Body of pancreas (tissue), 4 donors: ENCODE measurements around the gene CHRNB4. TPM values are rescaled to one million over a fixed set of nuclear protein-coding genes. Genes with fewer than 3 reads are reported as not detected.

Experiments
- ATAC-seq: fragments of 150-250 bp; one replicate; pipeline ENCODE4 v1.9.1; 2016
- DNase-seq, 4 donors: peaks; one replicate each; pipeline ENCODE4 v3.0.0-alpha.2; 2019
- H3K27ac ChIP-seq, 4 donors: fragments of 200-600 bp; sonication (generic); 1 replicate in 3 of 4; 2 replicates in 1 of 4; pipeline versions ENCODE4 v1.5.1 to v1.6.1; 2016 to 2019; ENCODE audit warnings: mild to moderate bottlenecking in 1 of 4, mixed read lengths in 1 of 4, moderate library complexity in 1 of 4
- H3K27me3 ChIP-seq, 2 donors: fragments of 200-600 bp; sonication (generic); one replicate each; pipeline ENCODE4 v1.6.0; 2016; ENCODE audit warnings: mild to moderate bottlenecking in 1 of 2
- H3K36me3 ChIP-seq, 2 donors: fragments of 200-600 bp; sonication (generic); replicated peaks in 1 of 2; 2 replicates each; pipeline ENCODE4 v1.5.1; 2016; ENCODE audit warnings: low read depth in 2 of 2; ENCODE audit not compliant: insufficient read depth in 1 of 2
- H3K4me1 ChIP-seq: fragments of 200-600 bp; sonication (generic); one replicate; pipeline ENCODE4 v1.6.0; 2016
- H3K4me3 ChIP-seq, 2 donors: fragments of 200-600 bp; sonication (generic); 1 replicate in 1 of 2; 2 replicates in 1 of 2; pipeline ENCODE4 v1.5.1; 2016 to 2019
- H3K9me3 ChIP-seq, 3 donors: fragments of 200-600 bp; sonication (generic); 1 replicate in 2 of 3; 2 replicates in 1 of 3; pipeline ENCODE4 v1.5.1; 2016
- CTCF ChIP-seq, 7 experiments: fragments of 450-650 bp in 4 of 7; fragments of 200-600 bp in 3 of 7; sonication (generic) in 3 of 7; IDR thresholded peaks; one replicate each; pipeline ENCODE4 v1.5.1; 2016 to 2019; ENCODE audit warnings: antibody characterized with exemption in 7 of 7
- POLR2A ChIP-seq, 3 donors: fragments of 450-650 bp; IDR thresholded peaks; one replicate each; pipeline ENCODE4 v1.6.1; 2016; ENCODE audit warnings: antibody characterized with exemption in 3 of 3, mild to moderate bottlenecking in 2 of 3
- WGBS, 2 donors: methylation state at CpG; one replicate each; pipeline ENCODE4 v1.1.5; 2017; 5-methylcytosine and 5-hydroxymethylcytosine counted together
- intact Hi-C: fragments of 100-400 bp; cut with DNase I; formaldehyde crosslinking; loops from one replicate; pipeline ENCODE4 v1.15.1; 2023
- total RNA-seq, 2 donors: library from RNA; depleted of rRNA; stranded (reverse); fragments of >200 nt; gene quantifications; one replicate each; pipeline ENCODE4 v1.1.0, GENCODE V29; 2016

CHRNB4 gene
- total RNA-seq, 2 donors from 2014 or later: not detected

GRCh38 chr15:78680431-78681075 lies 39.5 kb upstream of the CHRNB4 start:
- H3K4me3 ChIP-seq: no peak overlapping the region
- no peaks in the 10 kb centered on the region for H3K9me3 ChIP-seq
- H3K27ac ChIP-seq: no peak overlapping the region
- no peak for DNase-seq
- intact Hi-C loops: no loop called here
- no peaks in the 10 kb centered on the region for H3K27me3 ChIP-seq
- no peaks in the 10 kb centered on the region for H3K4me1 ChIP-seq
- 72 to 74% methylated on average over 10 of the region's 10 CpGs for WGBS, 2 donors
- ATAC-seq: no peak
- H3K36me3 ChIP-seq: no peaks in the 10 kb centered on the region
- TF ChIP-seq POLR2A (IDR thresholded peaks at IDR 0.05): no peak
- TF ChIP-seq CTCF (IDR thresholded peaks at IDR 0.05): no peak

- Histone ChIP-seq H3K4me3 (no peak overlapping the region), H3K27ac (no peak overlapping the region), H3K9me3 (no peaks in the 10 kb centered on the region), H3K36me3 (no peaks in the 10 kb centered on the region), H3K4me1 (no peaks in the 10 kb centered on the region), H3K27me3 (no peaks in the 10 kb centered on the region)
- 82 to 88% methylated on average over 1 to 3 of the region's 3 CpGs for WGBS, 2 donors
- DNase-seq (no peak), ATAC-seq (no peak)
- TF ChIP-seq CTCF (IDR thresholded peaks at IDR 0.05) (no peak), POLR2A (IDR thresholded peaks at IDR 0.05) (no peak)
- intact Hi-C loops: no loop called here
Observed at GRCh38 chr15:78679089-78679511, 38.1 kb upstream of the CHRNB4 start.

- 83 to 85% methylated on average over 12 of the region's 12 CpGs for WGBS, 2 donors
- ATAC-seq: no peak
- no peaks in the 10 kb centered on the region for H3K9me3 ChIP-seq
- no peaks in the 10 kb centered on the region for H3K36me3 ChIP-seq
- TF ChIP-seq POLR2A (IDR thresholded peaks at IDR 0.05) (no peak), CTCF (IDR thresholded peaks at IDR 0.05) (no peak)
- intact Hi-C loops: no loop called here
- no peaks in the 10 kb centered on the region for H3K27me3 ChIP-seq
- H3K4me3 ChIP-seq: no peak overlapping the region
- no peaks in the 10 kb centered on the region for H3K4me1 ChIP-seq
- DNase-seq: no peak
- no peak overlapping the region for H3K27ac ChIP-seq
Observed at GRCh38 chr15:78676424-78677110, 35.6 kb upstream of the CHRNB4 start.

- no peaks in the 10 kb centered on the region for H3K4me1 ChIP-seq
- intact Hi-C loops: no loop called here
- no peak overlapping the region for H3K4me3 ChIP-seq
Observed at GRCh38 chr15:78675617-78676360, 34.8 kb upstream of the CHRNB4 start.

More at GRCh38 chr15:78675617-78676360, 34.8 kb upstream of the CHRNB4 start:
- Histone ChIP-seq H3K9me3 (no peaks in the 10 kb centered on the region), H3K27ac (no peak overlapping the region), H3K27me3 (no peaks in the 10 kb centered on the region), H3K36me3 (no peaks in the 10 kb centered on the region)
- DNase-seq: no peak
- no peak for TF ChIP-seq CTCF (IDR thresholded peaks at IDR 0.05)
- no peak for TF ChIP-seq POLR2A (IDR thresholded peaks at IDR 0.05)
- WGBS, 2 donors: 76 to 80% methylated on average over 10 to 11 of the region's 11 CpGs
- no peak for ATAC-seq
